WTC11 (cell line): ENCODE measurements around the gene DRAM2. TPM values are rescaled to one million over a fixed set of nuclear protein-coding genes. Genes with fewer than 3 reads are reported as not detected.

Source experiments
- ATAC-seq: fragments of 200-7000 bp; cut with Tn5 transposase; 2 replicates; pipeline ENCODE4 v1.10.0; 2021; ENCODE audit warnings: mild to moderate bottlenecking, moderate library complexity
- CTCF ChIA-PET: fragments of 300-600 bp; sonication (Branson Sonifier 250); formaldehyde crosslinking; loops from one replicate; lab custom pipeline; 2021; ENCODE audit warnings: antibody characterized with exemption; lab: Charles Lee
- POLR2A ChIA-PET: fragments of 350-600 bp; sonication (Branson Sonifier 250); formaldehyde crosslinking; loops from one replicate; lab custom pipeline; 2021; ENCODE audit warnings: antibody characterized with exemption; lab: Charles Lee
- DNase-seq: peaks from one replicate; pipeline ENCODE4 v3.0.0; 2021; ENCODE audit warnings: low spot score
- H3K27ac Mint-ChIP-seq: 2 replicates; pipeline ENCODE4 v1.8.0; 2021; ENCODE audit warnings: mixed read lengths
- H3K27me3 Mint-ChIP-seq: 2 replicates; pipeline ENCODE4 v1.8.0; 2021; ENCODE audit warnings: low read depth, mild to moderate bottlenecking, moderate library complexity, mixed read lengths
- H3K36me3 Mint-ChIP-seq: 2 replicates; pipeline ENCODE4 v1.8.0; 2021; ENCODE audit warnings: mixed read lengths
- H3K4me1 Mint-ChIP-seq: 2 replicates; pipeline ENCODE4 v1.8.0; 2022; ENCODE audit warnings: mixed read lengths
- H3K4me3 Mint-ChIP-seq: 2 replicates; pipeline ENCODE4 v1.8.0; 2021; ENCODE audit warnings: mild to moderate bottlenecking, moderate library complexity, mixed read lengths
- H3K9me3 Mint-ChIP-seq: 2 replicates; pipeline ENCODE4 v1.8.0; 2021; ENCODE audit warnings: mixed read lengths
- AFF4 ChIP-seq: sonication (generic); formaldehyde crosslinking; IDR thresholded peaks from 2 replicates; pipeline ENCODE4 v1.8.1; 2023; ENCODE audit warnings: mild to moderate bottlenecking, missing genetic modification reagents, borderline replicate concordance
- AR ChIP-seq: fragments of 250-450 bp; sonication (Bioruptor Pico); IDR thresholded peaks from 2 replicates; pipeline ENCODE4 v1.9.0; 2021; ENCODE audit warnings: mild to moderate bottlenecking
- CBFB ChIP-seq: sonication (generic); formaldehyde crosslinking; IDR thresholded peaks from 2 replicates; pipeline ENCODE4 v1.8.1; 2022; ENCODE audit warnings: mild to moderate bottlenecking, low read depth, missing genetic modification reagents
- CREB1 ChIP-seq: sonication (generic); formaldehyde crosslinking; IDR thresholded peaks from 2 replicates; pipeline ENCODE4 v1.8.0; 2023; ENCODE audit warnings: mild to moderate bottlenecking, missing genetic modification reagents
- ETV6 ChIP-seq: sonication (generic); formaldehyde crosslinking; IDR thresholded peaks from 2 replicates; pipeline ENCODE4 v1.8.1; 2022; ENCODE audit warnings: mild to moderate bottlenecking, missing genetic modification reagents
- GRHL2 ChIP-seq: fragments of 250-450 bp; sonication (Bioruptor Pico); IDR thresholded peaks from 2 replicates; pipeline ENCODE4 v1.8.0; 2022; ENCODE audit warnings: mild to moderate bottlenecking, moderate library complexity; ENCODE audit not compliant: insufficient replicate concordance, severe bottlenecking
- IRF1 ChIP-seq: sonication (generic); formaldehyde crosslinking; IDR thresholded peaks from 2 replicates; pipeline ENCODE4 v1.8.0; 2023; ENCODE audit warnings: missing genetic modification reagents
- MAX ChIP-seq: sonication (generic); formaldehyde crosslinking; IDR thresholded peaks from 2 replicates; pipeline ENCODE4 v1.8.0; 2022; ENCODE audit warnings: mild to moderate bottlenecking, missing genetic modification reagents
- MYBL2 ChIP-seq: sonication (generic); formaldehyde crosslinking; IDR thresholded peaks from 2 replicates; pipeline ENCODE4 v1.8.1; 2023; ENCODE audit warnings: mild to moderate bottlenecking, moderate library complexity, missing genetic modification reagents
- PREB ChIP-seq: sonication (generic); formaldehyde crosslinking; IDR thresholded peaks from 2 replicates; pipeline ENCODE4 v1.8.1; 2022; ENCODE audit warnings: mild to moderate bottlenecking, missing genetic modification reagents, moderate library complexity, borderline replicate concordance
- SMAD3 ChIP-seq: sonication (generic); formaldehyde crosslinking; IDR thresholded peaks from 2 replicates; pipeline ENCODE4 v1.8.0; 2022; ENCODE audit warnings: missing genetic modification reagents, mild to moderate bottlenecking, borderline replicate concordance
- SP1 ChIP-seq: sonication (generic); formaldehyde crosslinking; conservative IDR thresholded peaks from 2 replicates; pipeline ENCODE4 v1.8.1; 2022; ENCODE audit warnings: missing genetic modification reagents
- TEAD1 ChIP-seq: sonication (generic); formaldehyde crosslinking; IDR thresholded peaks from 2 replicates; pipeline ENCODE4 v1.8.0; 2022; ENCODE audit warnings: mild to moderate bottlenecking, missing genetic modification reagents
- ZBTB43 ChIP-seq: sonication (generic); formaldehyde crosslinking; IDR thresholded peaks from 2 replicates; pipeline ENCODE4 v1.8.1; 2023; ENCODE audit warnings: mild to moderate bottlenecking, missing genetic modification reagents
- ZNF425 ChIP-seq: fragments of 250-450 bp; sonication (Bioruptor Pico); conservative IDR thresholded peaks from 2 replicates; pipeline ENCODE4 v1.9.0; 2021; ENCODE audit warnings: mild to moderate bottlenecking
- total RNA-seq: library from RNA; stranded (reverse); gene quantifications from 3 replicates; pipeline ENCODE4 v1.2.3, GENCODE V29; 2021

Gene DRAM2
- total RNA-seq, 1 experiment from 2014 or later: 34.3 TPM

GRCh38 chr1:111172463-111172862, 32.6 kb upstream of the DRAM2 start:
- Mint-ChIP-seq H3K27me3 (no peaks in the 10 kb centered on the region), H3K36me3 (peaks cover 23% of the 10 kb centered on the region), H3K27ac (no peak overlapping the region), H3K4me3 (no peak overlapping the region), H3K9me3 (peaks cover 3% of the 10 kb centered on the region; the same call in 1 of the 2 replicates), H3K4me1 (no peaks in the 10 kb centered on the region)
- DNase-seq (no peak), ATAC-seq (no peak)
- ChIA-PET POLR2A (no interaction called here), CTCF (no interaction called here)
- TF ChIP-seq CREB1 (CRISPR knock-in tag): no peak
- TF ChIP-seq MAX (CRISPR knock-in tag): no peak
- no peak for TF ChIP-seq IRF1
- TF ChIP-seq ETV6 (CRISPR knock-in tag): no peak
- no peak for TF ChIP-seq AR (CRISPR knock-in tag)
- TF ChIP-seq MYBL2 (CRISPR knock-in tag): no peak
- no peak for TF ChIP-seq CBFB (CRISPR knock-in tag)
- no peak for TF ChIP-seq ZNF425 (CRISPR knock-in tag)
- no peak for TF ChIP-seq ZBTB43 (CRISPR knock-in tag)
- TF ChIP-seq SP1 (CRISPR knock-in tag): no peak
- TF ChIP-seq SMAD3 (CRISPR knock-in tag): no peak
- TF ChIP-seq PREB (CRISPR knock-in tag): no peak
- TF ChIP-seq TEAD1: no peak
- TF ChIP-seq GRHL2: no peak
- TF ChIP-seq AFF4: no peak
